ENCODE measurements around the gene PELI1.

DNA sequence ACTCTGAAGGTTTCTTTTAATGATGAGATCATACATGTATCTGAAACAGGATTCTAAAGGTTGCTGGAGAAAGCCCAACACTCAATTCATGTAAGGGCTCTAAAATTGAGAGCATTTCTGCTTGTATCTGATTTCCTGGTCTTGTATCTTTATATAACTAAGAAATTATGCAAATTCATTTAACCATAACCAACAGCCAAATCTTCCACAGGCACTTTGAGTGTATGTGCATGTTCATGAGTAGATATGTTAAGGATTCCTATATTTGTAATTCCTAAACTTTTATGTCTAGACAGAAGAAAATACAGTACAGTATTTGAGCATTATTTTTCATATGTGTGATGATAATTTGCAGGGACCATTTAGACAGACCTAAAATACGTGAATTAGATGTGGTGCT, 20.4 kb upstream of the PELI1 start:
- TF ChIP-seq, protein P1, sequence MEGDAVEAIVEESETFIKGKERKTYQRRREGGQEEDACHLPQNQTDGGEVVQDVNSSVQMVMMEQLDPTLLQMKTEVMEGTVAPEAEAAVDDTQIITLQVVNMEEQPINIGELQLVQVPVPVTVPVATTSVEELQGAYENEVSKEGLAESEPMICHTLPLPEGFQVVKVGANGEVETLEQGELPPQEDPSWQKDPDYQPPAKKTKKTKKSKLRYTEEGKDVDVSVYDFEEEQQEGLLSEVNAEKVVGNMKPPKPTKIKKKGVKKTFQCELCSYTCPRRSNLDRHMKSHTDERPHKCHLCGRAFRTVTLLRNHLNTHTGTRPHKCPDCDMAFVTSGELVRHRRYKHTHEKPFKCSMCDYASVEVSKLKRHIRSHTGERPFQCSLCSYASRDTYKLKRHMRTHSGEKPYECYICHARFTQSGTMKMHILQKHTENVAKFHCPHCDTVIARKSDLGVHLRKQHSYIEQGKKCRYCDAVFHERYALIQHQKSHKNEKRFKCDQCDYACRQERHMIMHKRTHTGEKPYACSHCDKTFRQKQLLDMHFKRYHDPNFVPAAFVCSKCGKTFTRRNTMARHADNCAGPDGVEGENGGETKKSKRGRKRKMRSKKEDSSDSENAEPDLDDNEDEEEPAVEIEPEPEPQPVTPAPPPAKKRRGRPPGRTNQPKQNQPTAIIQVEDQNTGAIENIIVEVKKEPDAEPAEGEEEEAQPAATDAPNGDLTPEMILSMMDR (IDR thresholded peaks at IDR 0.05; ENCODE audit: poor library complexity) = no peak
- TF ChIP-seq EZH2phosphoT487 (IDR thresholded peaks at IDR 0.05; ENCODE audit: low read depth, severe bottlenecking, unreplicated experiment) (no peak), EZH2 (IDR thresholded peaks at IDR 0.05; ENCODE audit: borderline replicate concordance) (no peak)

All from hepatocyte (in vitro differentiated cells).